ENCODE measurements around the gene NOS1AP. TPM values are rescaled to one million over a fixed set of nuclear protein-coding genes. Genes with fewer than 3 reads are reported as not detected.

NOS1AP gene
- total RNA-seq, 1 donor from 2014 or later, result 0.79 TPM

- DNase-seq (ENCODE audit: low read depth), result no peak
- Histone ChIP-seq H3K4me3 (ENCODE audit: low read depth, low read length) (no peak overlapping the region), H3K36me3 (ENCODE audit: control insufficient read depth, insufficient read depth, low read length) (no peaks in the 10 kb centered on the region), H3K27me3 (ENCODE audit: control insufficient read depth, insufficient read depth, low read length) (no peaks in the 10 kb centered on the region)
- TF ChIP-seq CTCF (IDR thresholded peaks at IDR 0.05; ENCODE audit: insufficient read depth, low read length, poor library complexity, severe bottlenecking), result no peak
These were observed 5.0 kb downstream of the NOS1AP start for GRCh38 chr1:162074276-162075005.

DNA sequence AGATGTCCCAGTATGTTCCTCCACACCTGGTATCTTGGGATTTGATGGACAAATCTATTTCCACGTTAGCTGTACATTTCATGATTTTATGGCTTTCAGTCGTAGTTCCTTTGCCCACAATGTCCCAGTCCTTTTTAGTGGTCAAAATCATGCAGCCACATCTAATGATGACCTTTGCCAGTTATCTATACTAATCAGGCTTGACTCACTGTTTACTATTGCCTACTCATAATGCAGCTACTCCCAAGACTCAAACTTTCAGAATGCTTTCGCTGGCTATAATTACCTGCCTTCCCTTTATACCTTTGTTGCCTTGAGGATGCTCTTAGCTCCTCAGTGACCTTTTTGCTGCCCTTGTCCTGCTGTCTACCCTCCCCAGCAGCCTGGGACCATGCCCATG is 6.4 kb downstream of the NOS1AP start:
- DNase-seq (ENCODE audit: low read depth), result no peak
- H3K36me3 ChIP-seq (ENCODE audit: control insufficient read depth, insufficient read depth, low read length), result no peaks in the 10 kb centered on the region
- no peak overlapping the region for H3K4me3 ChIP-seq (ENCODE audit: low read depth, low read length)
- H3K27me3 ChIP-seq (ENCODE audit: control insufficient read depth, insufficient read depth, low read length), result no peaks in the 10 kb centered on the region
- no peak for TF ChIP-seq CTCF (IDR thresholded peaks at IDR 0.05; ENCODE audit: insufficient read depth, low read length, poor library complexity, severe bottlenecking)

DNA sequence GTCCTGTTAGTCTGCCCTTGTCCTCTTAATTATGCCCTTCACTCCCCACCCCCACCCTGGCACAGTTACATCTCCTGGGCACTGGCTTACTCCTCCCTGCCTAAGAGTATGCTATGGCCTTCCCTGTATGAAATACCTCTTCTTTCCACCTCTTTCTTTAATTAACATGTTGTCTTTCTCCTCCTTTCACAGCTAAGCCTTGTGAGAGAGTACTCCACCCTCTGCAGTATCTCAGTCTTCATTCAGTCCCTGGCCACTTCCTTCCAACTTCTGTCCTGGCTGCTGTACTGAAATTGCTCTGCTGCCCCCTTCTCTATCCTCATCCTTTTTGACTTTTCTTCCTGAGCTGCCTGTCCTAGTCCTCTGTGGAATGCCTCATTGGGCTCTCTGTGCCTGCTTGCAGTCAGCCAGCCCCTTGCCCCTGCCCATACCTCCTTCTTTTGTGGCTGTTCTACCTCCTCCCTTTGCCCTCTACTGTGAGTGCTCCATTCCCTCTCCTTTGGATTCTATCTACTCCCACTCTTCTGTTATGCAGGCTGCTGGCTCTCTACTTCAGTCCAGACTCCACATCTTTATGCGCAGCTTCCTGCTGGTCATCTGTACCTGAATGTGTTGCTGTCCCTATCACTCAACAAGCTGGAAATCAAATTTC is 8.3 kb downstream of the NOS1AP start:
- Histone ChIP-seq H3K27me3 (ENCODE audit: control insufficient read depth, insufficient read depth, low read length) (no peaks in the 10 kb centered on the region), H3K36me3 (ENCODE audit: control insufficient read depth, insufficient read depth, low read length) (no peaks in the 10 kb centered on the region), H3K4me3 (ENCODE audit: low read depth, low read length) (no peak overlapping the region)
- TF ChIP-seq CTCF (IDR thresholded peaks at IDR 0.05; ENCODE audit: insufficient read depth, low read length, poor library complexity, severe bottlenecking), result no peak
- DNase-seq (ENCODE audit: low read depth), result no peak

GRCh38 chr1:162079030-162079429 is 9.5 kb downstream of the NOS1AP start:
- no peak for TF ChIP-seq CTCF (IDR thresholded peaks at IDR 0.05; ENCODE audit: insufficient read depth, low read length, poor library complexity, severe bottlenecking)
- H3K27me3 ChIP-seq (ENCODE audit: control insufficient read depth, insufficient read depth, low read length), result no peaks in the 10 kb centered on the region
- DNase-seq (ENCODE audit: low read depth), result no peak
- no peak overlapping the region for H3K4me3 ChIP-seq (ENCODE audit: low read depth, low read length)
- no peaks in the 10 kb centered on the region for H3K36me3 ChIP-seq (ENCODE audit: control insufficient read depth, insufficient read depth, low read length)

- no peaks in the 10 kb centered on the region for H3K36me3 ChIP-seq (ENCODE audit: control insufficient read depth, insufficient read depth, low read length)
- H3K27me3 ChIP-seq (ENCODE audit: control insufficient read depth, insufficient read depth, low read length), result no peaks in the 10 kb centered on the region
- no peak for TF ChIP-seq CTCF (IDR thresholded peaks at IDR 0.05; ENCODE audit: insufficient read depth, low read length, poor library complexity, severe bottlenecking)
- no peak overlapping the region for H3K4me3 ChIP-seq (ENCODE audit: low read depth, low read length)
- no peak for DNase-seq (ENCODE audit: low read depth)
These were observed 11.1 kb downstream of the NOS1AP start for GRCh38 chr1:162080472-162081015.

Measured in kidney epithelial cell (primary cell).